ENCODE measurements around the gene KIF23. TPM values are rescaled to one million over a fixed set of nuclear protein-coding genes. Genes with fewer than 3 reads are reported as not detected.

KIF23 gene
- total RNA-seq, 1 donor from 2014 or later: 193 TPM

GRCh38 chr15:69384626-69385598 is 29.2 kb upstream of the KIF23 start:
- TF ChIP-seq EZH2 (IDR thresholded peaks at IDR 0.05): no peak
- no peak for TF ChIP-seq EZH2phosphoT487 (IDR thresholded peaks at IDR 0.05)
- TF ChIP-seq, protein P1, sequence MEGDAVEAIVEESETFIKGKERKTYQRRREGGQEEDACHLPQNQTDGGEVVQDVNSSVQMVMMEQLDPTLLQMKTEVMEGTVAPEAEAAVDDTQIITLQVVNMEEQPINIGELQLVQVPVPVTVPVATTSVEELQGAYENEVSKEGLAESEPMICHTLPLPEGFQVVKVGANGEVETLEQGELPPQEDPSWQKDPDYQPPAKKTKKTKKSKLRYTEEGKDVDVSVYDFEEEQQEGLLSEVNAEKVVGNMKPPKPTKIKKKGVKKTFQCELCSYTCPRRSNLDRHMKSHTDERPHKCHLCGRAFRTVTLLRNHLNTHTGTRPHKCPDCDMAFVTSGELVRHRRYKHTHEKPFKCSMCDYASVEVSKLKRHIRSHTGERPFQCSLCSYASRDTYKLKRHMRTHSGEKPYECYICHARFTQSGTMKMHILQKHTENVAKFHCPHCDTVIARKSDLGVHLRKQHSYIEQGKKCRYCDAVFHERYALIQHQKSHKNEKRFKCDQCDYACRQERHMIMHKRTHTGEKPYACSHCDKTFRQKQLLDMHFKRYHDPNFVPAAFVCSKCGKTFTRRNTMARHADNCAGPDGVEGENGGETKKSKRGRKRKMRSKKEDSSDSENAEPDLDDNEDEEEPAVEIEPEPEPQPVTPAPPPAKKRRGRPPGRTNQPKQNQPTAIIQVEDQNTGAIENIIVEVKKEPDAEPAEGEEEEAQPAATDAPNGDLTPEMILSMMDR (IDR thresholded peaks at IDR 0.05): no peak
- H3K4me2 ChIP-seq: no peak overlapping the region

DNA sequence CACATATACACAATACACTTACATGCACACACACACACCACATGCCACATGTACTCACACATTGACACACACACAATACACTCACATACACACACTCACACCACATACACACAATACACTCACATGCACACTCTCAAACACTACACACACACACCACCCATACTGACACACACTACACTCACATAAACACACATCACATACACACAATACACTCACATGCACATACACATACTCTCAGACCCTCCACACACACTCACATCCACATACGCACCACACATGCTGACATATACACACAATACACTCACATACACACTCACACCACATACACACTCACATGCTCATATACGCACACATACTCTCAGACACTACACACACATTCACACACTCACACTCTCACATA is 28.3 kb upstream of the KIF23 start:
- Histone ChIP-seq H4K20me1 (ENCODE audit: low read depth) (no peaks in the 10 kb centered on the region), H3K4me3 (no peak overlapping the region), H3K27me3 (no peaks in the 10 kb centered on the region), H3K9me3 (ENCODE audit: low read depth) (no peaks in the 10 kb centered on the region), H3K79me2 (ENCODE audit: low read depth) (no peaks in the 10 kb centered on the region), H3K4me1 (no peaks in the 10 kb centered on the region), H3K9ac (no peak overlapping the region), H2AFZ (replicated peaks) (no peak overlapping the region), H3F3A (ENCODE audit: low read depth) (no peaks in the 10 kb centered on the region), H3K27ac (no peak overlapping the region), H3K36me3 (no peaks in the 10 kb centered on the region), H3K4me2 (no peak overlapping the region)
- Mint-ChIP-seq H3K27ac (no peak overlapping the region), H3K36me3 (no peaks in the 10 kb centered on the region), H3K4me1 (peaks cover 10% of the 10 kb centered on the region), H3K9me3 (no peaks in the 10 kb centered on the region), H3K27me3 (ENCODE audit: insufficient read depth, low read depth) (no peaks in the 10 kb centered on the region), H3K4me3 (no peak overlapping the region)
- no peak for DNase-seq (ENCODE audit: low spot score)
- TF ChIP-seq EZH2phosphoT487 (IDR thresholded peaks at IDR 0.05): no peak
- no peak for TF ChIP-seq EZH2 (IDR thresholded peaks at IDR 0.05)
- TF ChIP-seq, protein P1 (IDR thresholded peaks at IDR 0.05): no peak

More at GRCh38 chr15:69384626-69385598, 29.2 kb upstream of the KIF23 start:
- Mint-ChIP-seq H3K4me3 (no peak overlapping the region), H3K27me3 (ENCODE audit: insufficient read depth, low read depth) (no peaks in the 10 kb centered on the region), H3K4me1 (peaks cover 10% of the 10 kb centered on the region), H3K27ac (no peak overlapping the region), H3K36me3 (no peaks in the 10 kb centered on the region), H3K9me3 (no peaks in the 10 kb centered on the region)
- Histone ChIP-seq H3K9ac (no peak overlapping the region), H3K27ac (no peak overlapping the region), H3K79me2 (ENCODE audit: low read depth) (no peaks in the 10 kb centered on the region), H2AFZ (replicated peaks) (no peak overlapping the region), H3K4me1 (no peaks in the 10 kb centered on the region), H4K20me1 (ENCODE audit: low read depth) (no peaks in the 10 kb centered on the region), H3K9me3 (ENCODE audit: low read depth) (no peaks in the 10 kb centered on the region), H3K4me3 (no peak overlapping the region), H3K36me3 (no peaks in the 10 kb centered on the region), H3K27me3 (no peaks in the 10 kb centered on the region), H3F3A (ENCODE audit: low read depth) (no peaks in the 10 kb centered on the region)
- DNase-seq (ENCODE audit: low spot score): no peak

DNA sequence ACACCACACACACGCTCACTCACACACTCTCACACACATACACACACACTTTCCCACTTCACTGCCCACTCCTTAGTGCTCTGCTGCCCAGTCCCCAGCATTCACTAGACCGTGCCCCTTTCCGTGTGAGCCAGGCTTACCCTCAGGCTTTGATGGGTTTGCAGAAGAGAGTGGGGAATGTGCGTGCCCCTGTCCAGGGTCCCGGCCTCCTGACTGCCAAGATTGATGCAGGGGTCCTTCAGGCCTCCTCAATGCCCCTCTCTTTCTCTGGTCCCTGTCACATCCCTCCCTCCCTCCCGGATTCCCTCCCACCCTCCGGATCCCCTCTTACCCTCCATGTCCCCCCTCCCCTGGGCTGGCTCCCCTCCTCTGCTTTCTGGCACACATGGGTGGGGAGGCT is 27.9 kb upstream of the KIF23 start:
- H3K4me1 Mint-ChIP-seq: peaks cover 10% of the 10 kb centered on the region
- H3K27me3 Mint-ChIP-seq (ENCODE audit: insufficient read depth, low read depth): peaks cover 1% of the 10 kb centered on the region
- no peak overlapping the region for H3K27ac Mint-ChIP-seq
- H3K9me3 ChIP-seq (ENCODE audit: low read depth): no peaks in the 10 kb centered on the region
- H3K4me2 ChIP-seq: no peak overlapping the region
- no peaks in the 10 kb centered on the region for H3F3A ChIP-seq (ENCODE audit: low read depth)
- no peak overlapping the region for H3K4me3 ChIP-seq
- H4K20me1 ChIP-seq (ENCODE audit: low read depth): no peaks in the 10 kb centered on the region
- TF ChIP-seq EZH2phosphoT487 (IDR thresholded peaks at IDR 0.05) (no peak), EZH2 (IDR thresholded peaks at IDR 0.05) (no peak)
- TF ChIP-seq, protein P1 (IDR thresholded peaks at IDR 0.05): no peak
- no peaks in the 10 kb centered on the region for H3K9me3 Mint-ChIP-seq
- H3K36me3 ChIP-seq: no peaks in the 10 kb centered on the region
- no peaks in the 10 kb centered on the region for H3K36me3 Mint-ChIP-seq
- no peak for DNase-seq (ENCODE audit: low spot score)
- no peaks in the 10 kb centered on the region for H3K79me2 ChIP-seq (ENCODE audit: low read depth)
- no peak overlapping the region for H2AFZ ChIP-seq (replicated peaks)
- H3K9ac ChIP-seq: no peak overlapping the region
- H3K27ac ChIP-seq: no peak overlapping the region
- no peak overlapping the region for H3K4me3 Mint-ChIP-seq
- H3K27me3 ChIP-seq: no peaks in the 10 kb centered on the region
- H3K4me1 ChIP-seq: no peaks in the 10 kb centered on the region
